ENCODE measurements around the gene STKLD1. TPM values are rescaled to one million over a fixed set of nuclear protein-coding genes. Genes with fewer than 3 reads are reported as not detected.
"Not testable (repeated sequence)": the region's sequence is repeated elsewhere in the genome, so short reads cannot be mapped to it uniquely, and the experiment has no call there.

STKLD1 gene
- 2.4 TPM for polyA plus RNA-seq
- long read RNA-seq, donor 1, result 0 reads
- long read RNA-seq, donor 2, result 0 reads
- long read RNA-seq, donor 3, result 0 reads
- long read RNA-seq, donor 4, result 0 reads
- long read RNA-seq, donor 5, result 0 reads
- long read RNA-seq, donor 6, partial matches to known transcripts, result 25 of 43 reads
- long read RNA-seq, donor 6, other reads (novel, unspliced or antisense), result 18 of 43 reads
- long read RNA-seq, donor 7, result 0 reads
- long read RNA-seq, donor 8, result 0 reads
- long read RNA-seq, donor 9, result 0 reads
- long read RNA-seq, donor 10, result 0 reads
- long read RNA-seq, donor 11, result 0 reads

DNA sequence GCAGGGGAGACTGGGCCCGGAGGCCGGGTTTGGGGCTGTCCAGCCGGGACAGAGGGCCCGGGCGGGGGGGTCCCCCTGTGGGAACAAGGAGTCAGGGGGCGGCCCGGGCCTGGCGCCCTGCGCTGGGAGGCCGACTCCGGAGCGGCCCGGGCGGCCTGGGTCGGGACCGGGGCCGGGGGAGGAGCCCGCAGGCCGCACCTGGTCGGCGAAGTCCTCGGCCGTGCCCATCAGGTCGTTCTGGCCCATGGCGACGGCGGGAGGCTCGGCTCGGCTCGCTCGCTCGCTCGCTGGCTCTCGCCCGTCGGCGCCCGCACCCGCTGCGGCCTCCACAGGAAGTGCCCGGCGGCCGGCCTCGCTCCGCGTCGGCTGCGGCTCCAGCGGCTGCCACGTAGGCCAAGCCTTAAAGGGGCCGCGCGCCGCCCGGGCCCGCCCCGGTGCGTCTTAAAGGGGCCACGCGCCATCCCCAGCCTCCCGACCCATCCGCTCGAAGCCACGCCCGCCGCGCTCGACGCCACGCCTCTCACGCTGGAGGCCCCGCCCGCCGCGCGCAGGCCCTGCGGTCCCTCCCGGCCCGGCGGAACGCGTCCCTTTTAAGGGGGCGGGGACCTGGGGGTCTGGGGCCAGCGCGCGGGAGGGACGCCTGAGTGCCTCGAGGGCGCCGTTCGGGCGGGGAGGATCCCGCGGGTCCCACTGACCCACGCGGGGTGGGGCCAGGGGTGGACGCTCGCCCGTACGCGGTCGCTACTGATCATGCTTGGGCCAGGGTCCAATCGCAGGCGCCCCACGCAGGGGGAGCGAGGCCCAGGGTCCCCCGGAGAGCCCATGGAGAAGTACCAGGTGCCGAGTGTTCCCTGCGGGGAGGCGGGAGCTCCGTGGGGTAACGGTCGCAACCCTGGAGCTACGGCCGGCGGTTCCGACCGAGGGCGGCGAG is at the start of gene STKLD1, which contains the start of gene SURF4:
Gene STKLD1 (plus strand): TSS at position 643 of the 931 bp plus-strand sequence. CDS start 108 bp downstream, at position 751.
Gene SURF4 (minus strand): TSS at position 337 of the 931 bp plus-strand sequence. CDS start 91 bp downstream, at position 246.
- Histone ChIP-seq H3K27me3 (ENCODE audit: control insufficient read depth, insufficient read depth, low read length) (no peaks in the 10 kb centered on the region), H3K4me3 (ENCODE audit: low read length) (peak within 1 kb of the TSS; percentile 75), H3K4me1 (ENCODE audit: control insufficient read depth, insufficient read depth, low read length) (peaks cover 31% of the 10 kb centered on the region), H3K9me3 (ENCODE audit: control insufficient read depth, low read depth, low read length) (peaks cover 3% of the 10 kb centered on the region), H3K36me3 (ENCODE audit: control insufficient read depth, insufficient read depth, low read length) (peaks cover 27% of the 10 kb centered on the region), H3K27ac (ENCODE audit: low read length) (peak within 1 kb of the TSS; percentile 98)
- WGBS (ENCODE audit: insufficient coverage, low lambda C conversion rate), result no CpG with 5 or more reads among the region's 120 CpGs
- peak; percentile 97 to 99 for DNase-seq

- not testable (repeated sequence) for H3K4me1 ChIP-seq (ENCODE audit: control insufficient read depth, insufficient read depth, low read length); H3K27me3 ChIP-seq (ENCODE audit: control insufficient read depth, insufficient read depth, low read length); H3K9me3 ChIP-seq (ENCODE audit: control insufficient read depth, low read depth, low read length); H3K4me3 ChIP-seq (ENCODE audit: low read length); DNase-seq; H3K27ac ChIP-seq (ENCODE audit: low read length)
- H3K36me3 ChIP-seq (ENCODE audit: control insufficient read depth, insufficient read depth, low read length), result peaks cover 16% of the 10 kb centered on the region
- WGBS (ENCODE audit: insufficient coverage, low lambda C conversion rate), result no CpG with 5 or more reads among the region's 6 CpGs
Observed at GRCh38 chr9:133327021-133327420, 49.1 kb upstream of the STKLD1 start.

DNA sequence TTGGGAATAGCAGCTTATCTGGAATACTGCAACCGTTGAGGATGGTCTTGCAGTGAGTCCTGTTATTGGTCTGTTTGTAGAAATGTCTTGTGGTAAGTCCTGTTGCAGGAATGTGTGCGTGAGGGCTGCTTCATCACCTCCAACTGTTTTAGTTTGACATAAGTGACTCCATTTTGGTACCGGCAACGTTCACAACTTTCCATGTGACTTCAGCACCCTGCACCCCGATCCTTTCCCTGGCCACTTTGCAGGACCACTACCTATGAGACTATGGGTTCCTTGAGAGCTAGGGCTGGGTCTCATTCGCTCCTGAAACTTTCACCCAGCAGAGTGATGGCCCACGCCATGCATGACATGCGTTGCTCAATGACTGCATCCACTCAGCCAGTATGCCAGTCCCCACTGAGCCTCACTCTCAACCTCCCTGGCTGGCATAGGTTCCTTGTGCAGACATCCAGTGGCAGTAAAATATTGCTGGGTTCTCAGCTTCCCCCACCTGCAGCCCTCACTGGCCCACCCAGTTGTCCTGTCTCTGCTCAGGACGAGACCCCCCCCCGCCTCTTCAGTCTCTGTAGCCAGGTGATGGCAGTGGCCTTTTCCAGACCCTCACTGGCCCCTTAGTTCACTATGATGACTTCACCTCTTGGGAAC is 48.2 kb upstream of the STKLD1 start:
- H3K36me3 ChIP-seq (ENCODE audit: control insufficient read depth, insufficient read depth, low read length), result peaks cover 25% of the 10 kb centered on the region

DNA sequence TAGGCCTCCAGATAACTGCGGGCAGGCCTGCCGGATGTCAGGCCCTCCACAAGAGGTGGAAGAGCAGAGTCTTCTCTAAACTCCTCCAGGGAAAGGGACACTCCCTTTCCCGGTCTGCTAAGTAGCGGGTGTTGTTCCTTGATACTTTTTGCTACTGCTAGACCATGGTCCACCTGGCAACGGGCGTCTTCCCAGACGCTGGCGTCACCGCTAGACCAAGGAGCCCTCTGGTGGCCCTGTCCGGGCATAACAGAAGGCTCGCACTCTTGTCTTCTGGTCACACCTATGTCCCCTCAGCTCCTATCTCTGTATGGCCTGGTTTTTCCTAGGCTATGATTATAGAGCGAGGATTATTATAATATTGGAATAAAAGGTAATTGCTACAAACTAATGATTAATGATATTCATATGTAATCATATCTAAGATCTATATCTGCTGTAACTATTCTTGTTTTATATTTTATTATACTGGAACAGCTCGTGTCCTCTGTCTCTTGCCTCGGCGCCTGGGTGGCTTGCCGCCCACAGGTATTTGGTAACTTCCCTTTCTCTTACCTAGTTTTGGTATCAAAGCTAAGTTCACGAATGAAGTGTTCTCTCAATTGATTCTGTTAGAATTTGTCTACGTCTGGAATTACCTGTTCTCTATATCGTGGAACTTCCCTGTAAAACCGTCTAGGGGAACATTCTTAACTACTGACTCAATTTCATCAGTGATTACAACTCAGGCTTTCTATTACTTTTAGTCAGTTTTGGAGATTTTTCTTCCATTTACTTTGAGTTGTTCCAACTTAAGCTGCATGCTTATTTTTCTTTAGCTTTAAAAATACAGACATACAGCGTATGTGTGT is 46.6 kb upstream of the STKLD1 start:
- WGBS (ENCODE audit: insufficient coverage, low lambda C conversion rate), result 96% methylated on average over 10 of the region's 21 CpGs
- not testable (repeated sequence) for H3K4me3 ChIP-seq (ENCODE audit: low read length); H3K27me3 ChIP-seq (ENCODE audit: control insufficient read depth, insufficient read depth, low read length); H3K9me3 ChIP-seq (ENCODE audit: control insufficient read depth, low read depth, low read length); H3K27ac ChIP-seq (ENCODE audit: low read length)
- Histone ChIP-seq H3K36me3 (ENCODE audit: control insufficient read depth, insufficient read depth, low read length) (peaks cover 41% of the 10 kb centered on the region), H3K4me1 (ENCODE audit: control insufficient read depth, insufficient read depth, low read length) (peaks cover 17% of the 10 kb centered on the region)
- peak in 1 of 2 donors; percentile 25 for DNase-seq

More for the DNA sequence above, 48.2 kb upstream of the STKLD1 start:
- WGBS (ENCODE audit: insufficient coverage, low lambda C conversion rate), result no CpG with 5 or more reads among the region's 10 CpGs
- peaks cover 3% of the 10 kb centered on the region for H3K4me1 ChIP-seq (ENCODE audit: control insufficient read depth, insufficient read depth, low read length)
- DNase-seq, result no peak
- no peak overlapping the region for H3K27ac ChIP-seq (ENCODE audit: low read length)
- H3K4me3 ChIP-seq (ENCODE audit: low read length), result no peak overlapping the region
- H3K9me3 ChIP-seq (ENCODE audit: control insufficient read depth, low read depth, low read length), result peaks cover 11% of the 10 kb centered on the region
- no peaks in the 10 kb centered on the region for H3K27me3 ChIP-seq (ENCODE audit: control insufficient read depth, insufficient read depth, low read length)

- Histone ChIP-seq H3K27me3 (ENCODE audit: control insufficient read depth, insufficient read depth, low read length) (no peaks in the 10 kb centered on the region), H3K9me3 (ENCODE audit: control insufficient read depth, low read depth, low read length) (peaks cover 10% of the 10 kb centered on the region), H3K36me3 (ENCODE audit: control insufficient read depth, insufficient read depth, low read length) (peaks cover 41% of the 10 kb centered on the region), H3K27ac (ENCODE audit: low read length) (no peak overlapping the region), H3K4me3 (ENCODE audit: low read length) (no peak overlapping the region), H3K4me1 (ENCODE audit: control insufficient read depth, insufficient read depth, low read length) (peaks cover 19% of the 10 kb centered on the region)
- no peak for DNase-seq
- WGBS (ENCODE audit: insufficient coverage, low lambda C conversion rate), result no CpG with 5 or more reads among the region's 19 CpGs
Observed at GRCh38 chr9:133331221-133331620, 44.9 kb upstream of the STKLD1 start.

DNA sequence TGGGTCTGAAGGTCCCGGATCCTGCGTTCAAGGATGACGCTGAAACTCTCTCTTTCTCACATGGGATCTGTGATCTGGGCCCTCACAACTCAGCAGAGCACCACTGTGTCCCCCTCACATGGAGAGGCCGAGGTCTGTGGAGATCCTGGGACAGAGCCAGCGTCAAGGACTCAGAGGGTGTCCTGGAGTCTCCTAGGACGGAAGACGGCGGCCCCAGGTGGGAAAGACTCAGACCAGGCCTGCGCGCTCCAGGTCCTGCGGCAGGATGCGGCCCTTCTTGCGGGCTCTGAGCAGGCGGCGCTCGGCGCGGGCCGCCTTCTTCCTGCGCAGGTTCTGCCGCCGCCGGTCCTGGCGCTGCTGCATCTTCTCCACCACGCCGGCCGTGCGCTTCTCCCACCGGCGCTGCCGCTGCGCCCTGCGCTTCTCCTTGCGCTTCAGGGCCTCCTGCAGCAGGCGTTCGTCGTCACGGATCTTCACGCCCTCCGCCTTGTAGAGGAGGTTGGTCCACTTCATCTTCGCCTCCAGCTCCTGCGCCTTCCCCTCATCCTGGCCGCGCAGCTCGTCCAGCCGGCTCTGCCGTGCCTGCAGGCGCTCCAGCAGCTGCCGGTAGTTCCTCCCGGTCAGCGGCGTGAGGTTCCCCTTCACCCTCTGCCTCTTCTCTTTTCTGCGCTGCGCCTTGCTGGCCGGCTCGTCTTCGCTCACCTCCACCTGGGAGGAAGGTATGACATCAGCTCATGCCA is 44.4 kb upstream of the STKLD1 start:
- H3K4me3 ChIP-seq (ENCODE audit: low read length), result no peak overlapping the region
- no peak for DNase-seq
- H3K9me3 ChIP-seq (ENCODE audit: control insufficient read depth, low read depth, low read length), result peaks cover 10% of the 10 kb centered on the region
- no peaks in the 10 kb centered on the region for H3K27me3 ChIP-seq (ENCODE audit: control insufficient read depth, insufficient read depth, low read length)
- 100% methylated on average over 11 of the region's 57 CpGs for WGBS (ENCODE audit: insufficient coverage, low lambda C conversion rate)
- H3K36me3 ChIP-seq (ENCODE audit: control insufficient read depth, insufficient read depth, low read length), result peaks cover 41% of the 10 kb centered on the region
- H3K4me1 ChIP-seq (ENCODE audit: control insufficient read depth, insufficient read depth, low read length), result peaks cover 23% of the 10 kb centered on the region
- H3K27ac ChIP-seq (ENCODE audit: low read length), result no peak overlapping the region

DNA sequence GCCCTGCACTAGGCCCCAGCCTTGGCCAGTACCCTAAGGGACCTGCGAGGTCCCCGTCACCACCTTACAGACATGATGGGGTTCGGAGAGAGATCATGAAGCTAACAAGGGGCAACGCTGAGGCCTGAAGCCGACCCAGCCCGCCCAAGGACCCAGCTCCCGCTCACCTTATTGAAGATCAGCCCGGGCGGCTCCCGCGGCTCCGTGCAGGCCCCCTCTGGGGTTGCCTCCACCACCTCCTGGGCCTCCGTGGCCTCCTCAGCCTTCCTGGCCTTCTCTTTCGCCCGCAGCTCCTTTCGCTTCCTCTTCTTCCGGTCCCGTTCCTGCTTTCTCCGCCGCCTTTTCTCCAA is 43.8 kb upstream of the STKLD1 start:
- DNase-seq, result no peak
- H3K36me3 ChIP-seq (ENCODE audit: control insufficient read depth, insufficient read depth, low read length), result peaks cover 41% of the 10 kb centered on the region

DNA sequence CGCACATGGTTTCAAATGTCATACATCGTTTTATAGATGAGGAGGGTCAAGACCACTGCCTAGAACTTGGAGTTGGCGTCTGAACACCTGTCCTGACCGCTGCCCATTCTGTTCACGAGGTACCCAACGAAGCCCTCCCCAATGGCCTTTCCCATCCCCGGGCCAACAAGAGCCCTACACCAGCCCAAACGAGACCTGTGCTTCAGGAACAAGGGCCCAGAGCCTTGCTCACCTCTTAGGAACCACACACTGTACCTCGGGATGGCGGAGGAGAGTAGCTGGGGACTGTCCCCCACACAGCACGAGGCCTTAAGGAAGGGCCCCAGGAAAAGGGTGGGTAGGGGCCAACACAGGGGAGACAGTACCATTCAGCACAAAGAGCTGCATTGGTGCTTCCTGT is 43.2 kb upstream of the STKLD1 start:
- no peak for DNase-seq
- H3K4me1 ChIP-seq (ENCODE audit: control insufficient read depth, insufficient read depth, low read length), result peaks cover 23% of the 10 kb centered on the region
- H3K27ac ChIP-seq (ENCODE audit: low read length), result peak overlapping the region; percentile 93

More for the DNA sequence above, 43.8 kb upstream of the STKLD1 start:
- WGBS (ENCODE audit: insufficient coverage, low lambda C conversion rate), result 95% methylated on average over 7 of the region's 20 CpGs
- peaks cover 23% of the 10 kb centered on the region for H3K4me1 ChIP-seq (ENCODE audit: control insufficient read depth, insufficient read depth, low read length)
- H3K4me3 ChIP-seq (ENCODE audit: low read length), result no peak overlapping the region
- H3K9me3 ChIP-seq (ENCODE audit: control insufficient read depth, low read depth, low read length), result peaks cover 10% of the 10 kb centered on the region
- H3K27me3 ChIP-seq (ENCODE audit: control insufficient read depth, insufficient read depth, low read length), result no peaks in the 10 kb centered on the region
- H3K27ac ChIP-seq (ENCODE audit: low read length), result no peak overlapping the region

DNA sequence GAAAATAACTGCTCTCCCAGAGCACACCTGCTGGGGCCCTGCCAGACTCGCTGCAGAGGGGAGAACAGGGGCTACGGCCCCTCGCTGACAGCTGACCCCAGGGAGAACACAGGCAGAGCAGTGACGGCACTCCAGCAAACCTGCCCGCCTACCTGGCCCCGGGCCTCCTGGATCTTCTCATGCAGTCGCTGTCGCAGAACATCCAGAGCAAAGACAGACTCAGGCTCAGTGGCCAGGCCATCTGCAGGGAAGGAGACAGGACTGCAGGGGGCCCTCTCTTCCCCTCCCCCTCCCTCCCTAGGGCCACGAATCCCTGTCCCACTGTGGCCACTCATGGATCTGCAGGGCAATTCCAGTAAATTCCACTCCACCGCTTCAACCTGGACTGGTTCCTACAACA is 42.6 kb upstream of the STKLD1 start:
- Histone ChIP-seq H3K4me3 (ENCODE audit: low read length) (no peak overlapping the region), H3K9me3 (ENCODE audit: control insufficient read depth, low read depth, low read length) (peaks cover 10% of the 10 kb centered on the region), H3K36me3 (ENCODE audit: control insufficient read depth, insufficient read depth, low read length) (peaks cover 41% of the 10 kb centered on the region), H3K27me3 (ENCODE audit: control insufficient read depth, insufficient read depth, low read length) (no peaks in the 10 kb centered on the region), H3K4me1 (ENCODE audit: control insufficient read depth, insufficient read depth, low read length) (peaks cover 23% of the 10 kb centered on the region), H3K27ac (ENCODE audit: low read length) (peak overlapping the region; percentile 93)
- no CpG with 5 or more reads among the region's 10 CpGs for WGBS (ENCODE audit: insufficient coverage, low lambda C conversion rate)
- DNase-seq, result no peak

More for the DNA sequence above, 43.2 kb upstream of the STKLD1 start:
- Histone ChIP-seq H3K36me3 (ENCODE audit: control insufficient read depth, insufficient read depth, low read length) (peaks cover 41% of the 10 kb centered on the region), H3K4me3 (ENCODE audit: low read length) (no peak overlapping the region), H3K27me3 (ENCODE audit: control insufficient read depth, insufficient read depth, low read length) (no peaks in the 10 kb centered on the region), H3K9me3 (ENCODE audit: control insufficient read depth, low read depth, low read length) (peaks cover 10% of the 10 kb centered on the region)
- WGBS (ENCODE audit: insufficient coverage, low lambda C conversion rate), result no CpG with 5 or more reads among the region's 11 CpGs
